ENCODE measurements around the gene DHDDS. TPM values are rescaled to one million over a fixed set of nuclear protein-coding genes. Genes with fewer than 3 reads are reported as not detected.

Gene DHDDS
- total RNA-seq, 1 experiment from 2014 or later, result 41.4 TPM

DNA sequence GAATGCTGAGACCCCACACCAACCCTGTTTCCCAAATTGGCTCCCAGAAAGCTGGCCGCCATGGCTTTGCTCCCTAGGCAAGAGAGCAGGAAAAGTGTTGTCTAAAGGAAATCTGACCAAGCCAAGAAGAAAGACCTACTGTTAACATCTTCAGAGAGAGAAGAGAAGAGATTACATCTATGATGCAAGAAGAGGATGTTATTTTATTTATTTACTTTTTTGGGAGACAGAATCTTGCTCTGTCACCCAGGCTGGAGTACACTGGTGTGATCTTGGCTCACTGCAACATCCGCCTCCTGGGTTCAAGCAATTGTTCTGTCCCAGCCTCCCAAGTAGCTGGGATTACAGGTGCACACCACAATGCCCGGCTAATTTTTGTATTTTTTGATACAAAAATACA is 61.8 kb downstream of the DHDDS start:
- H3K27ac ChIP-seq, result no peak overlapping the region
- H2AFZ ChIP-seq, result no peak overlapping the region
- H3K4me2 ChIP-seq, result no peak overlapping the region
- BruUV-seq (replicated peaks), result no TSS peak
- no peaks in the 10 kb centered on the region for H3K79me2 ChIP-seq (ENCODE audit: low read depth)
- TF ChIP-seq EZH2 (IDR thresholded peaks at IDR 0.05; ENCODE audit: low read depth), result no peak
- TF ChIP-seq, protein P1, sequence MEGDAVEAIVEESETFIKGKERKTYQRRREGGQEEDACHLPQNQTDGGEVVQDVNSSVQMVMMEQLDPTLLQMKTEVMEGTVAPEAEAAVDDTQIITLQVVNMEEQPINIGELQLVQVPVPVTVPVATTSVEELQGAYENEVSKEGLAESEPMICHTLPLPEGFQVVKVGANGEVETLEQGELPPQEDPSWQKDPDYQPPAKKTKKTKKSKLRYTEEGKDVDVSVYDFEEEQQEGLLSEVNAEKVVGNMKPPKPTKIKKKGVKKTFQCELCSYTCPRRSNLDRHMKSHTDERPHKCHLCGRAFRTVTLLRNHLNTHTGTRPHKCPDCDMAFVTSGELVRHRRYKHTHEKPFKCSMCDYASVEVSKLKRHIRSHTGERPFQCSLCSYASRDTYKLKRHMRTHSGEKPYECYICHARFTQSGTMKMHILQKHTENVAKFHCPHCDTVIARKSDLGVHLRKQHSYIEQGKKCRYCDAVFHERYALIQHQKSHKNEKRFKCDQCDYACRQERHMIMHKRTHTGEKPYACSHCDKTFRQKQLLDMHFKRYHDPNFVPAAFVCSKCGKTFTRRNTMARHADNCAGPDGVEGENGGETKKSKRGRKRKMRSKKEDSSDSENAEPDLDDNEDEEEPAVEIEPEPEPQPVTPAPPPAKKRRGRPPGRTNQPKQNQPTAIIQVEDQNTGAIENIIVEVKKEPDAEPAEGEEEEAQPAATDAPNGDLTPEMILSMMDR (conservative IDR thresholded peaks at IDR 0.05), result no peak
- H3K4me1 ChIP-seq (replicated peaks; ENCODE audit: insufficient read depth), result no peaks in the 10 kb centered on the region
- no peak overlapping the region for H3K4me3 ChIP-seq
- no peak for DNase-seq
- intact Hi-C loops (cut with micrococcal nuclease; ENCODE audit: unreplicated experiment), result no loop called here
- no peaks in the 10 kb centered on the region for H4K20me1 ChIP-seq (ENCODE audit: insufficient read depth)
- H3K9me2 ChIP-seq (ENCODE audit: insufficient read depth), result no peaks in the 10 kb centered on the region
- POLR2A ChIA-PET (ENCODE audit: unreplicated experiment), result no interaction called here
- H3F3A ChIP-seq (ENCODE audit: insufficient read depth, low read depth), result no peaks in the 10 kb centered on the region
- H3K27me3 ChIP-seq (ENCODE audit: insufficient read depth, low read depth), result no peaks in the 10 kb centered on the region
- no peaks in the 10 kb centered on the region for H3K36me3 ChIP-seq (ENCODE audit: low read depth)
- no peaks in the 10 kb centered on the region for H3K9me3 ChIP-seq (ENCODE audit: insufficient read depth, low read depth)
- CTCF ChIA-PET, result interaction anchor here (0.6 kb wide), 1 partner anchor 439 kb away, joined by 5 read pairs; no protein-coding TSS in a partner anchor

DNA sequence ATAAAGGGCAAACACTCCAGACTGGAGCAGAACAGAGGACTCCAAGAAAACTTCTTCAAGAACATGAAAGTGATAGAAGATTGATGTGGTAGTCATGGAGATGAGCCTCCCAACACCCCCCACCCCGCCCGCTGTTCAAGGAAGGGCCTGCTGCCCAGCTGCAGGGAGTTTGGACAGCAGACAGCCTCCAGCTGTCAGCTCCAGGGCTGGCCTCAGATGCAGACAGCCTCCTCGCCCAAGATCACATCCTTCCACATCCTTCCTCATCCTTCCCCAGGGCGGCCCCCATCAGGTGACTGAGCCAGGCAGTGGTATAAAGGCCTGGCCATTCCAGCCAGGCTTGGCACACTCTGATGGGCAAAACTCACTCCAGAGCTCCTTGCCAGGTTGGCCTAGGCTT is 64.7 kb downstream of the DHDDS start:
- H4K20me1 ChIP-seq (ENCODE audit: insufficient read depth), result no peaks in the 10 kb centered on the region
- H3K4me2 ChIP-seq, result no peak overlapping the region
- intact Hi-C loops (cut with micrococcal nuclease; ENCODE audit: unreplicated experiment), result no loop called here
- POLR2A ChIA-PET (ENCODE audit: unreplicated experiment), result no interaction called here
- CTCF ChIA-PET, result interaction anchor here (0.5 kb wide), 1 partner anchor 276 kb away, joined by 3 read pairs; no protein-coding TSS in a partner anchor
- H3K9me3 ChIP-seq (ENCODE audit: insufficient read depth, low read depth), result no peaks in the 10 kb centered on the region
- H3K4me3 ChIP-seq, result no peak overlapping the region
- no peaks in the 10 kb centered on the region for H3K79me2 ChIP-seq (ENCODE audit: low read depth)
- BruUV-seq (replicated peaks), result no TSS peak
- no peaks in the 10 kb centered on the region for H3K4me1 ChIP-seq (replicated peaks; ENCODE audit: insufficient read depth)
- no peak overlapping the region for H2AFZ ChIP-seq
- no peak for DNase-seq
- no peak overlapping the region for H3K27ac ChIP-seq
- H3F3A ChIP-seq (ENCODE audit: insufficient read depth, low read depth), result no peaks in the 10 kb centered on the region
- no peaks in the 10 kb centered on the region for H3K36me3 ChIP-seq (ENCODE audit: low read depth)
- H3K9me2 ChIP-seq (ENCODE audit: insufficient read depth), result no peaks in the 10 kb centered on the region
- no peaks in the 10 kb centered on the region for H3K27me3 ChIP-seq (ENCODE audit: insufficient read depth, low read depth)
- no peak for TF ChIP-seq EZH2 (IDR thresholded peaks at IDR 0.05; ENCODE audit: low read depth)
- TF ChIP-seq, protein P1 (conservative IDR thresholded peaks at IDR 0.05), result no peak

DNA sequence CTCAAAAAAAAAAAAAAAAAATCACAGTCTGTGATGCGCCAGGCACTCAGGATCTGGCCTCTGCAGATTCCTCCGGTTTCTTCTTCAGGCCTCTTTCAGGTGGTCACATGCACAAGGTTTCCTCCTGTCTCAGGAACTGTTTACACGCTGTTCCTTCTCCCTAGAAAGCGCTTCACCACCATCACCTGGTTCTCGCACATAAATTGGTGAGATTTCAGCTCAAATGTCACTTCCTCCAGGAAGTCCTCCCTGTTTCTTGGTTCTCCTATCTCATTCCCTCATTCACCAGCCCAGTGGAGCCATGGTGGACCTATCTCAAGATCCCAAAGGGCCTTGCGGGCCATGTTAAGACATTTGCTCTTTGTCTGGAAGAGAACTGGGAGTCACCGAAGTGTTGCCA is 66.8 kb downstream of the DHDDS start:
- TF ChIP-seq, protein P1 (conservative IDR thresholded peaks at IDR 0.05), result no peak
- TF ChIP-seq EZH2 (IDR thresholded peaks at IDR 0.05; ENCODE audit: low read depth), result no peak
- Histone ChIP-seq H3K27me3 (ENCODE audit: insufficient read depth, low read depth) (no peaks in the 10 kb centered on the region), H3K79me2 (ENCODE audit: low read depth) (no peaks in the 10 kb centered on the region), H4K20me1 (ENCODE audit: insufficient read depth) (no peaks in the 10 kb centered on the region), H3F3A (ENCODE audit: insufficient read depth, low read depth) (no peaks in the 10 kb centered on the region), H3K9me3 (ENCODE audit: insufficient read depth, low read depth) (no peaks in the 10 kb centered on the region), H3K9me2 (ENCODE audit: insufficient read depth) (no peaks in the 10 kb centered on the region), H3K36me3 (ENCODE audit: low read depth) (no peaks in the 10 kb centered on the region), H3K4me1 (replicated peaks; ENCODE audit: insufficient read depth) (no peaks in the 10 kb centered on the region), H3K4me2 (no peak overlapping the region), H2AFZ (no peak overlapping the region), H3K27ac (no peak overlapping the region), H3K4me3 (no peak overlapping the region)
- ChIA-PET POLR2A (ENCODE audit: unreplicated experiment) (no interaction called here), CTCF (interaction anchor here (1.0 kb wide), 1 partner anchor 103 kb away, joined by 3 read pairs; no protein-coding TSS in a partner anchor)
- intact Hi-C loops (cut with micrococcal nuclease; ENCODE audit: unreplicated experiment), result no loop called here
- DNase-seq, result no peak
- TSS peak; percentile 48 for BruUV-seq (replicated peaks)
